HL-60/S4 (cell line): Measurements from ENCODE around the gene RNU5B-1.

Experiments
- in situ Hi-C: fragments of 300-500 bp; cut with MboI; formaldehyde crosslinking; loops from 2 replicates; pipeline ENCODE4 v1.14.3; 2022; ENCODE audit warnings: low sequenced_read_pairs

Gene RNU5B-1

GRCh38 chr15:65286704-65287519 is 17.6 kb upstream of the RNU5B-1 start, which contains the start of gene PARP16:
PARP16 (minus strand) TSS chr15:65286883; CDS start chr15:65286426, 457 bp downstream.
- in situ Hi-C loops, result no loop called here

- in situ Hi-C loops, result no loop called here
Observed at GRCh38 chr15:65287520-65287855, 17.0 kb upstream of the RNU5B-1 start.

DNA sequence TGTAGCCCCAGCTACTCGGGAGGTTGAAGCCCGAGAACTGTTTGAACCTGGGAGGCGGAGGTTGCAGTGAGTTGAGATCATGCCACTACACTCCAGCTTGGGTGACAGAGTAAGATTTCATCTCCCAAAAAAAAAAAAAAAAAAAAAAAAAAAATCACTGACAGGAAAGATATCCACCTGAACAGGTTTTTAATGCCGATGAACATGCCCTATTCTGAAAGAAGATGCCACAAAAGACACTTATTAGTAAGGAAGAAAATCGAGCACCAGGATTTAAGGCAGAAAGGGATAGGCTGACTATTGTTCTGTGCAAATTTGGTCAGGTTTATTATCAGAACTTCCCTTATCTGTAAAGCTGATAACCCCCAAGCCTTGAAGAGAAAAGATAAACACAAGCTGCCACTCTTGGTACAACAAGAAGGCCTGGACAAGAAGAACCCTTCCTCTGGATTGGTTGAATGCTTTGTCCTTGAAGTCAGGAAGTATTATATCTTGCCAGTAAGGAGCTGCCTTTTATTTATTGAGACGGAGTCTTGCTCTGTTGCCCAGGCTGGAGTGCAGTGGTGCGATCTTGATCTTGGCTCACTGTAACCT is 15.1 kb upstream of the RNU5B-1 start:
- in situ Hi-C loops, result no loop called here

DNA sequence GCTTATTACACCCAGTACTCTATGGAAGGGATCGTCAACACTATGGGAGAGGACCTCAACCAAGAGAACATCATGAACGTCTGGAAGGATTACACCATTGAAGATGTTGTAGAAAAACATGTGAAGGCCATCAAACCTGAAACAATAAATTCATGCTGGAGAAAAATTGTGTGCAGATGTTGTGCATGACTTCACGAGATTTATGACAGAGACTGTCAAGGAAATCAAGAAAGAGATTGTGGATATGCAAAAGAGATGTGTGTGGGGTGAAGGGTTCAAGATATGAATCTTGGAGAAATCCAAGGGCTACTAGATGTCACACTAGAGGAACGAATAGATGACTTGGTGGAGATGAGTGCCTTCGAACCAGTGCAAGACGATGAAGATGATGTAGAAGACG is 14.2 kb upstream of the RNU5B-1 start:
- in situ Hi-C loops, result loop anchor here (10.0 kb wide), 1 partner anchor 105 kb away; the partner anchor contains the start of gene CLPX

GRCh38 chr15:65292938-65293518 is 11.4 kb upstream of the RNU5B-1 start:
- in situ Hi-C loops, result loop anchor here (10.0 kb wide), 1 partner anchor 108 kb away; the partner anchor contains the start of gene CLPX

DNA sequence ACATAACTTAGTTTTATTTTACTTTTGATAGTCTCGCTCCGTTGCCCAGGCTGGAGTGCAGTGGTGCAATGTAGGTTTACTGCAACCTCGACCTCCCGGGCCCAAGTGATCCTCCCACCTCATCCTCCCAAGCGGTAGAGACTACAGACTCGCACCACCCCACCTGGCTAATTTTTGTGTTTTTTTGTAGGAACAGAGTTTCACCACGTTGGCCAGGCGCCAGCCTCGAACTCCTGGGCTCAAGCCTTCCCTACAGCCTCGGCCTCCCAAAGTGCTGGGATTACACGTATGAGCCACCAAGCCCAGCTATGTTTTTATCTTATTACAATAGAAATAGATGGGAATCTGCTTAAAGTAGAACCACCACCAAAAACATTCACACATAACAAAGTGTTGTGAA is 5.7 kb upstream of the RNU5B-1 start:
- in situ Hi-C loops, result loop anchor here (10.0 kb wide), 1 partner anchor 114 kb away; the partner anchor contains the start of gene CLPX

GRCh38 chr15:65300924-65301441 is 3.5 kb upstream of the RNU5B-1 start:
- in situ Hi-C loops, result no loop called here

DNA sequence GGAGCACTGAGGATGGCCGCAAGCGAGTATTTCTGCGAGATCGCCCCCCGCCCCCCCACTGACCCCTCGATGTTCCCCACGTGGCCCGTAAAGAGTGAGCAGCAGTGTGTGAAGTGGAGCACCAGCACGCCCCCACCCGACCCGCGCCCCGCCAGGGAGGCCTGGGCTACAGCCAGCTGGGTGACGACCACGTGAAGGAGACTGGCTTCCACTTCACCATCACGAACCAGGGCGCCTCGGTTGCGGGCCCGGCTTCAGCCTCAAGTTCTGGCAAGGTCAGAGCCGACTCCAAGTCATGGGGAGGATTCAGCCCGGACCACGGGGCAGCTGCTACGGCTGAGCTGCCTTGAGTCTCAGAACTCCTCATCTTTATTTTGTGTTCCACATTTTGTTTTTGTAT is 2.4 kb upstream of the RNU5B-1 start:
- in situ Hi-C loops, result no loop called here

DNA sequence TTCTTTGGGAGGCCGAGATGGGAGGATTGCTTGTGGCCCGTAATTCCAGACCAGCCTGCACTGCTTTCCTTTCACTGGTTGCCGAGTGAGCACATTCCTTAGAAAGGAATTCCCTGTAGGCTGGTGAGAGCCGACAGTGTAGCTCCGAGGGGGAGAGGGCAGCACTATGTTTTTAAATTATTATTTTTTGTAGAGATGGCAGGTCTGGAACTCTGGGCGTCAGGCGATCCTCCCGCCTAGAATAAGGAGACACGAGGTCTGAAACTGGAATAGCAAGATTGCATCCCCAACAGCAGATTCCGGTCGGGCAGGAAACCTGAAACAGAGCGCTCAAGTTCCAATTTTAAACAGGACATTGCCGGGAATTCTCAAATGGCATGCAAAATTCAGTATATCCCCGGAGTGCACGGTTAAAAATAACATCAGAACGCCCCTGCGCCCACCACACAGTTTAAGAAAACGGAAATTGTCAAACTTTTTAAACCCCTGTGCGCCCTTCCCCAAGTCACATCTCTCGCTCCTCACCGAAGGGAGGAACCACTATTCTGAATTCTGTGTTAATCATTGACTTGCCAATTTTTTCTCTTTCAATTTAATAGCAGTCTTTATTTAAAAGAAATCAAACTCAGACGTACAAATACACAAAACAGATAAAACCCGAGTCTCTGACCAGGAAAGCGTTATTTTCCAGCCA is 643 bp upstream of the RNU5B-1 start:
- in situ Hi-C loops, result no loop called here

DNA sequence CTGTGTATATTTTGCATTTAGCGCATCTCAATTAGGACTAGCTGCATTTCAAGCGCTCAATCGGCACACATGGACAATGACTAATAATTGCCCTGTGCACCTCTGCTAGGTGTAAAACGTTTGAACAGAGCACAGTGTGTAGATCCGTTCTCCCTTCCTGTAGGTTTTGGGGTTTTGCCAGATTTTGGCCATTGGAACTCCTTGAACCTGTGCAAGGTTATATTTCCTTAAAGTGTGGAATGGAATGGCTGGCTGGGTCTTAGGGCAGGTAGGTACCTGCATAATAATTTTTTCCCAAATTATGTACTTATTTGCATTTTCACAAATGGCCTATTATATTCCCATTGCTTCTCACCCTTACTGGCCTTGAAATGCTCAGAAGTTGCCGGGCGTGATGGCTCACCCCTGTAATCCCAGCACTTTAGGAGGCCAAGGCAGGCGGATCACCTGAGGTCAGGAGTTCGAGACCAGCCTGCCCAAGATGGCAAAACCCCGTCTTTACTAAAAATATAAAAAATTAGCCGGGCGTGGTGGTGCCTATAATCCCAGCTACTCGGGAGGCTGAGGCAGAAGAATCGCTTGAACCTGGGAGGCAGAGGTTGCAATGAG is 777 bp downstream of the RNU5B-1 start:
- in situ Hi-C loops, result no loop called here

GRCh38 chr15:65305776-65306175 is 1.3 kb downstream of the RNU5B-1 start:
- in situ Hi-C loops, result no loop called here

DNA sequence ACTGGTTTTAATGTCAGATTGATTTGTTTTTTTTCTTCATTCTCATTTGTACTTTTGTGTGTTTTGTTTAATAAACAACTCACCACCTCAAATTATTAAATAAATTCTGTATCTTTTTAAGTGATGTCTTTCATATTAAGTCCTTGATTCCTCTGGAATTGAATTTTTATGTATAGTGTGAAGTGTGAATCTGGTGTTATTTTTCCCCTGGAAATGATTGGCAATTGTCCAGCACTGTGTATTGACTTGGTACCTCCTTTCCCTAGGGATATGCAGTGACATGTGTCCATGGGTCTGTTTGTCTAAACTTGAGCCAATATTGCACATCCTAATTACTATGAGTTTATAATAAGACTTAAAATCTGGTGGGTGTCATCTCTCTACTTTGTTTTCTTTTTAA is 2.1 kb downstream of the RNU5B-1 start:
- in situ Hi-C loops, result no loop called here

- in situ Hi-C loops, result no loop called here
Observed at GRCh38 chr15:65307978-65308377, 3.5 kb downstream of the RNU5B-1 start.

DNA sequence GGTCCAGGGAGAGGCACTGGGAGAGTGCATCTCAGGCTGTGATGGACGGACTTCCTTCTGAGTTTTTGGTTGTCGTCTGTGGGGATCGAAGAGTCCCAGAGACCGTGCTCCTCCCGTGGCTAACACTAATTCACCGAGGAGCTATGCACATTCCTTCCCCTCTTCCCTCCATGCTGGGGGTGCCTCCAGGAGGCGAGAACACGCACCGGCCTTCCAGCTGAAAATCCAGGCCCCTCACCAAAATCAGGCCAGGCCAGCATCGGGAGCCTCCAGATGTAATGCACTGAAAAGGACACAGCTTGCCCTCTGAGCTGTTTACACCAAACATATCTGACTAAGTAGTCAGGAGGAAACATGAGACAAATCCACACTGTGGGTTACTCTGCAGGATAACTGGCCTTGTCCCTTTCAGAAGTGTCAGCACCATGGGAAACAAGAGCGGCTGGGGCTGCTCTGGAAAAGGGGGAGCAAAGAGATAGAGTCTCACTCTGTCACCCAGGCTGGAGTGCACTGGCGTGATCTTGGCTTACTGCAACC is 5.5 kb downstream of the RNU5B-1 start:
- in situ Hi-C loops, result loop anchor here (10.0 kb wide), 1 partner anchor 75 kb away; no protein-coding TSS in a partner anchor

GRCh38 chr15:65310431-65311137 is 6.1 kb downstream of the RNU5B-1 start:
- in situ Hi-C loops, result loop anchor here (10.0 kb wide), 1 partner anchor 74 kb away; no protein-coding TSS in a partner anchor

DNA sequence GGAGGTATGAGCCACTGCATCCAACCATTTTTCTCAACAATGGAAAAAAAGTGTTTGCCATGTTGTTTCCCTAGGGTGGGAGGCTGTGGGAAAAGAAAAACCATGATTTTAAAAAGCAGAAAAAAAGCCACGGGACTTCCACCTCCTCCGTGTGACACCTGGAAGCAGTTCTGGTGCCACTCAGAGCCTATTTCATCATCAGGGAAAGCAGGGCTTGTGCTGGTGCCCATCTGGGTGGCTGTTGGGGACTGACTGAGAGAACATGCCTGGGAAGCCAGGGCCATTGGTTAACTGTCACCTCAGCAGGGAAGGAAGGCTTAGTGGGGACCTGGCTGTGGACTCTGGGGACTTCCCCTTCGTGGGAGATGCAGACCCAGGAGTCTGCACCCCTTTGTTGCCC is 7.3 kb downstream of the RNU5B-1 start:
- in situ Hi-C loops, result loop anchor here (10.0 kb wide), 1 partner anchor 73 kb away; no protein-coding TSS in a partner anchor

DNA sequence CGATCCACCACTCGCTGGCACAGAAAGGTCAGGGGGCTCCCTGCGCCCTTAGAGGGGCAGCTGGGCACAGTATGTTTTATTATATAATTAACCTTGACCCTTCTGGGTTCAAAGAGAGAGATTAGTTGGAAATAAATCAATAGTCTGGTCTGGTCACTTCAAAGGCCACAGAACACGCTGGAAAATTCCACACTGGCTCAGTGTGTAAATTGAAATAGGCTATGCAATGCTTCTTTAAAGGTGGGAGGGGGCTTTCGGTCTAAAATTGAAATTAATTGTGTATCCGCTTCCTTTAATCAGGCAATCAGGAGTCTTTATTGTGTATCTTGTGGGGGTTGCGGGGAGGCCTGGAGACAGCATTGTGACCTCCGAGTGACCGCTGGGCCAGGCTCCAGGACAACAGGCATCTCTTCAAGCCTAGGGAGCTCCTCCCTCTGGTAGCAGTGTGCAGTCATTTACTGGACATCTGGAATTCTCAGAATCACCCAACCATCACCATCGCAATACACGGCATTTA is 8.0 kb downstream of the RNU5B-1 start:
- in situ Hi-C loops, result loop anchor here (10.0 kb wide), 1 partner anchor 72 kb away; no protein-coding TSS in a partner anchor

GRCh38 chr15:65318870-65319356 is 14.4 kb downstream of the RNU5B-1 start:
- in situ Hi-C loops, result loop anchor here (10.0 kb wide), 1 partner anchor 66 kb away; no protein-coding TSS in a partner anchor

- in situ Hi-C loops, result no loop called here
Observed at GRCh38 chr15:65323071-65323511, 18.6 kb downstream of the RNU5B-1 start.
